Measurements from ENCODE around the gene KREMEN1.

Gene KREMEN1

DNA sequence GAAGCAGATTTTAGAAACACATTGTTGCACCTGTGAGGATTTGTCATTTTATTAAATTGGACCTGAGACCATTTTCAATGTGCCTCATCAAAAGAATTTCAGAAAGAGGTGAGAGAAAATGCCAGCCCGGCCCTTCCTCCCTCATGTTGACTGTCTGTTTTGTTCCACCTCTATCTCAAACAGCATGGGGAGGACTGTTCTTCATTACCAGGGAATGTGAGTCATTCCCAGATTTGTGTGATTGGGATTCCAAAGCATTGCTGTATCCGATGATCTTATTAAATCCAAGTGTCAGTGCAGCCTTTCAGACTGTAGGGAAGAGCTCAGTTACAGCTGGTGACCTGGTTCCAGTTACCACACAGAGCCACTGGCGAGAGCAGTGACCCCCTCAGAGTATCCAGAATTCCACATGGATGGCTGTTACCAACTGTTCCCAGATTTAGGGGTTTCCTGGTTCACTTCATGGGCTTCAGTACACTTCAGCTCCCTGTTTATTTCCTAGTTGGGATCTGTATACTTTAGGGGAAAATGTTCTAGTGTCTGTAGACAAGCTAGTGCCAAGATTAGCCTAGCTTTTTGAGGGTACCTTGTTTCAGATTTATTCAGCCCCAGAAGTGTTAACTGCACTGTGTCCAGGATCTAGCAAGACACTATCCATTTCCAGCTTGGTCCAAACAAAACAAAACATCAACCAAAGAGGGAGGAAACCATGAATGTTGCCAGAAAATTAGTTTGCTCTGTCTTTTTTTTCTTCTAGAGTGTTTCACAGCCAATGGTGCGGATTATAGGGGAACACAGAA is 20.9 kb downstream of the KREMEN1 start:
- H3K27me3 ChIP-seq (ENCODE audit: insufficient read depth, low read depth) = no peaks in the 10 kb centered on the region
- no peak overlapping the region for H3K4me2 ChIP-seq
- no peaks in the 10 kb centered on the region for H3K36me3 ChIP-seq (ENCODE audit: insufficient read depth)
- H3K9ac ChIP-seq = no peak overlapping the region
- H2AFZ ChIP-seq (ENCODE audit: low read depth) = no peak overlapping the region
- H4K20me1 ChIP-seq (ENCODE audit: insufficient read depth) = no peaks in the 10 kb centered on the region
- H3K4me3 ChIP-seq (IDR thresholded peaks at IDR 0.05; ENCODE audit: insufficient read depth, low read depth, low read length) = no peak overlapping the region
- H3K4me1 ChIP-seq (ENCODE audit: low read depth, poor library complexity, severe bottlenecking) = no peaks in the 10 kb centered on the region
- no peak overlapping the region for H3K27ac ChIP-seq
- H3K79me2 ChIP-seq (ENCODE audit: insufficient read depth, low read depth) = no peaks in the 10 kb centered on the region
- no peak for TF ChIP-seq CTCF (conservative IDR thresholded peaks at IDR 0.05; ENCODE audit: low read depth, low read length)

DNA sequence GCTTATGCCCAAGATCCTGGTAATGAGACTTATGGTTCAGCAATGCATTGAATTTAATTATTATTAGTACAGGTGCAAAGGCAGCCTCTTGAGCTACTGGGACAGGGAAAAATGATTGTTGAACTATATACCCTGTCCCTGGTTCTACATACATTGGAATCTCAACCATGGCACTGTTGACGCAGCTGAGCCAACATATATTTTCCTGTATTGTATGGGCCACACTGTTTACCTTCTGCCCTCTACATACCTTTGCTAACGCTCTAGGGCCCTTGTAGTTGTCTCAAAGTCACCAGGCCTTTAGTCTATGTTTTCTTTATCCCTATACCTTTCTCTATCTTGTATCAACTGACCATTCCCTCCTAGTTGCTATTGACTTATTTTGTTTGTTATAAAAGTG is 22.6 kb downstream of the KREMEN1 start:
- no peaks in the 10 kb centered on the region for H3K27me3 ChIP-seq (ENCODE audit: insufficient read depth, low read depth)
- H3K27ac ChIP-seq = no peak overlapping the region
- TF ChIP-seq CTCF (conservative IDR thresholded peaks at IDR 0.05; ENCODE audit: low read depth, low read length) = no peak
- H2AFZ ChIP-seq (ENCODE audit: low read depth) = no peak overlapping the region
- H3K79me2 ChIP-seq (ENCODE audit: insufficient read depth, low read depth) = no peaks in the 10 kb centered on the region
- no peaks in the 10 kb centered on the region for H4K20me1 ChIP-seq (ENCODE audit: insufficient read depth)
- H3K4me1 ChIP-seq (ENCODE audit: low read depth, poor library complexity, severe bottlenecking) = no peaks in the 10 kb centered on the region
- no peak overlapping the region for H3K4me3 ChIP-seq (IDR thresholded peaks at IDR 0.05; ENCODE audit: insufficient read depth, low read depth, low read length)
- H3K4me2 ChIP-seq = no peak overlapping the region
- H3K36me3 ChIP-seq (ENCODE audit: insufficient read depth) = no peaks in the 10 kb centered on the region
- no peak overlapping the region for H3K9ac ChIP-seq

DNA sequence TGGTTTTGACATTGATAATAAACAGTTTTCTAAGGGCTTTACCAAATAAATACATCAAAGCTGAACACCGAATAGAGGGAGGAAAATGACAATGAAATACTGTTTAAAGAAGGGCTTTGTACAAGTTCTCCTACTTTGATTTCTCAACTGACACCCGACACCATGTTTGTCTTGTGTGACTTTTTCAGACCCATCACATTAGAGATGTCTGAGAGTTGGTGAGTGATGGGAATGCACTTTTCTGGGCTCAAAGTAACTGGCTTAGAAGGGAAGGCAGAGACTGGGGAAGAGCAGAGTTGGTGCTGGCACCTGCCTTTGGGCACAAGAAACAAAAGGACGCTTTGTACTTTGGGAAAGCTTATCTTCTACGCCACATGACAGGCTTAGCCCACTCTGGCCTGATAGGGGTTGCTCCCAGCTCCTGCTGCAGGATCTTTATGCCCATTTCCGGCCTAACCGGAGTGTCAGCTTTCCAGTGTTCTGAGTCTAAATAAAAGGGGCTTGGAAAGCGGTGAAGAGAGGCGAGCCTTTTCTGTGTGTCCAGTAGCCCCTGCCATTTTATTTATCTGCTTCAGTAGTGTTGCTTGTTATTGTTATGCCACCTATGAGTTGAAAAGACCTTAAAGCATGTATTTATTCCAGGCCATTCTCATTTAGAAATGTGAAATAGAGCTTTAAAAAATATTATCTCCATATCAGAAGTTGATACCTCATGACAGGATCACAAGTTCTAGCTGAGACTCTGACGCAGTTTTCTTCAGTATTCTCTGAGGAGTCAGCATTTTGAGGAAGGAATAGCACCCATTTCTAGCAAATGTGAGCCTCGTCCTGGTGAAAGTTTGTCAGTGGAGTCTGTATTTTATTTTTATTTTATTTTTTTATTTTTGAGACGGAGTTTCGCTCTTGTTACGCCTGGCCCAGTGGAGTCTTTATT is 24.2 kb downstream of the KREMEN1 start:
- TF ChIP-seq CTCF (conservative IDR thresholded peaks at IDR 0.05; ENCODE audit: low read depth, low read length) = no peak
- no peak overlapping the region for H3K4me2 ChIP-seq
- no peaks in the 10 kb centered on the region for H3K4me1 ChIP-seq (ENCODE audit: low read depth, poor library complexity, severe bottlenecking)
- H3K27ac ChIP-seq = no peak overlapping the region
- H3K9ac ChIP-seq = no peak overlapping the region
- H2AFZ ChIP-seq (ENCODE audit: low read depth) = no peak overlapping the region
- no peaks in the 10 kb centered on the region for H4K20me1 ChIP-seq (ENCODE audit: insufficient read depth)
- H3K36me3 ChIP-seq (ENCODE audit: insufficient read depth) = no peaks in the 10 kb centered on the region
- H3K79me2 ChIP-seq (ENCODE audit: insufficient read depth, low read depth) = no peaks in the 10 kb centered on the region
- H3K27me3 ChIP-seq (ENCODE audit: insufficient read depth, low read depth) = no peaks in the 10 kb centered on the region
- H3K4me3 ChIP-seq (IDR thresholded peaks at IDR 0.05; ENCODE audit: insufficient read depth, low read depth, low read length) = no peak overlapping the region

GRCh38 chr22:29098296-29098695 is 25.5 kb downstream of the KREMEN1 start:
- TF ChIP-seq CTCF (conservative IDR thresholded peaks at IDR 0.05; ENCODE audit: low read depth, low read length) = no peak
- no peaks in the 10 kb centered on the region for H3K27me3 ChIP-seq (ENCODE audit: insufficient read depth, low read depth)
- no peak overlapping the region for H3K9ac ChIP-seq
- H3K36me3 ChIP-seq (ENCODE audit: insufficient read depth) = no peaks in the 10 kb centered on the region
- no peak overlapping the region for H3K27ac ChIP-seq
- H3K4me2 ChIP-seq = no peak overlapping the region
- H3K4me3 ChIP-seq (IDR thresholded peaks at IDR 0.05; ENCODE audit: insufficient read depth, low read depth, low read length) = no peak overlapping the region
- H3K4me1 ChIP-seq (ENCODE audit: low read depth, poor library complexity, severe bottlenecking) = no peaks in the 10 kb centered on the region
- no peaks in the 10 kb centered on the region for H4K20me1 ChIP-seq (ENCODE audit: insufficient read depth)
- no peak overlapping the region for H2AFZ ChIP-seq (ENCODE audit: low read depth)
- H3K79me2 ChIP-seq (ENCODE audit: insufficient read depth, low read depth) = no peaks in the 10 kb centered on the region
